Heart right ventricle (tissue), 16 donors: ENCODE measurements around the gene FANCG. TPM values are rescaled to one million over a fixed set of nuclear protein-coding genes. Genes with fewer than 3 reads are reported as not detected.

Experiments used
- ATAC-seq, 8 donors: fragments of 200-7000 bp; cut with Tn5 transposase; one replicate each; pipeline ENCODE4 v1.9.1; 2020; ENCODE audit warnings: mild to moderate bottlenecking in 8 of 8, moderate library complexity in 8 of 8, moderate number of reproducible peaks in 1 of 8
- DNase-seq, 2 donors: peaks; one replicate each; pipeline ENCODE4 v3.0.0-alpha.2; 2020
- H3K27ac ChIP-seq, 10 donors: fragments of 200-600 bp; sonication (generic) in 2 of 10; one replicate each; pipeline versions ENCODE4 v1.5.0 to v1.8.0; 2020 to 2022; ENCODE audit warnings: mild to moderate bottlenecking in 3 of 10
- H3K27me3 ChIP-seq, 7 donors: fragments of 200-600 bp; one replicate each; pipeline ENCODE4 v1.8.0; 2021 to 2022; ENCODE audit warnings: mild to moderate bottlenecking in 2 of 7
- H3K36me3 ChIP-seq, 9 donors: fragments of 200-600 bp; sonication (generic) in 1 of 9; one replicate each; pipeline versions ENCODE4 v1.5.0 to v1.8.0; 2020 to 2022; ENCODE audit warnings: mild to moderate bottlenecking in 2 of 9
- H3K4me1 ChIP-seq, 9 donors: fragments of 200-600 bp; sonication (generic) in 1 of 9; one replicate each; pipeline versions ENCODE4 v1.5.0 to v1.8.0; 2020 to 2022; ENCODE audit warnings: mild to moderate bottlenecking in 4 of 9
- H3K4me3 ChIP-seq, 10 donors: fragments of 200-600 bp; sonication (generic) in 2 of 10; one replicate each; pipeline versions ENCODE4 v1.5.0 to v1.8.0; 2020 to 2022; ENCODE audit warnings: mild to moderate bottlenecking in 7 of 10, moderate library complexity in 2 of 10
- H3K9me3 ChIP-seq, 11 donors: fragments of 200-600 bp in 10 of 11; sonication (generic) in 2 of 11; one replicate each; pipeline versions ENCODE4 v1.5.0 to v1.8.0; 2013 to 2022; ENCODE audit warnings: mild to moderate bottlenecking in 2 of 11, control low read depth in 1 of 11, moderate library complexity in 1 of 11
- WGBS, 2 donors: extraction: QIAGEN DNeasy Blood & Tissue Kit; methylation state at CpG; one replicate each; pipeline ENCODE4 v1.1.7; 2013; ENCODE audit warnings: inconsistent platforms in 1 of 2; 5-methylcytosine and 5-hydroxymethylcytosine counted together
- intact Hi-C, 10 donors: fragments of 100-400 bp; cut with DNase I; formaldehyde crosslinking; loops; one replicate each; pipeline versions ENCODE4 v1.11.1 to v1.14.2; 2022
- polyA plus RNA-seq, 2 donors: library from polyadenylated mRNA; stranded (reverse); fragments of 200-250 nt; gene quantifications; one replicate each; pipeline ENCODE4 v1.2.3, GENCODE V29; 2013
- total RNA-seq, 10 donors: library from RNA; stranded (reverse); fragmentation: NEBNext Ultra II Directional in 3 of 10; extraction: Animal tissue kit (Norgen Biotek cat#: 25700) in 3 of 10; gene quantifications; one replicate each; pipeline versions ENCODE4 v1.2.1 to v1.2.4, GENCODE V29; 2021 to 2023
- TF ChIP-seq, protein P1 (sequence below), 9 donors: fragments of 200-600 bp; sonication (generic) in 2 of 9; IDR thresholded peaks; one replicate each; pipeline versions ENCODE4 v1.5.0 to v1.8.0; 2021 to 2022; ENCODE audit warnings: antibody characterized with exemption in 9 of 9, mild to moderate bottlenecking in 5 of 9, moderate library complexity in 1 of 9
- donor health status: Arrhythmogenic right ventricular cardiomyopathy.
- donor health status: ischemic (EF 13 %, LVEDD 7.1; RV severe dilation, severe dysfunction).
- donor health status: healthy with polysubstance abuse.
- donor health status: DM: no; HTN: yes; CAD: no.
- donor health status: DM: no; HTN: no; CAD: no.
- donor health status: ischemic (EF 25% LVEDD 6.9; RV normal size, moderate dysfunction).
- donor health status: ischemic (EF 25% LVEDD 5.7; RV mildly dilated, moderate dysfunction).
- donor health status: healthy.
- donor health status: DM: yes; HTN: yes; CAD: no.
- donor health status: Ischemic cardiomyopathy.
- donor health status: ischemic (EF 35%, LVEDD 5.7; RV mildly dilated, moderate dysfunction).
- donor health status: nonischemic (EF 11% LVEDD 7.7; RV severe dilation, severe dysfunction).
- donor health status: DM: yes; HTN: yes; CAD: no.
- donor health status: PGD.
- donor health status: ischemic (EF 29% LVEDD 5.4; RV normal size, mild dysfunction).
- donor health status: nonischemic (EF 23%, LVEDD 6.1; RV moderate dilation, normal function).

Gene FANCG
- total and polyA plus RNA-seq, 12 donors = 2.6 to 9.8 (median 4.5) TPM

- TF ChIP-seq, protein P1, sequence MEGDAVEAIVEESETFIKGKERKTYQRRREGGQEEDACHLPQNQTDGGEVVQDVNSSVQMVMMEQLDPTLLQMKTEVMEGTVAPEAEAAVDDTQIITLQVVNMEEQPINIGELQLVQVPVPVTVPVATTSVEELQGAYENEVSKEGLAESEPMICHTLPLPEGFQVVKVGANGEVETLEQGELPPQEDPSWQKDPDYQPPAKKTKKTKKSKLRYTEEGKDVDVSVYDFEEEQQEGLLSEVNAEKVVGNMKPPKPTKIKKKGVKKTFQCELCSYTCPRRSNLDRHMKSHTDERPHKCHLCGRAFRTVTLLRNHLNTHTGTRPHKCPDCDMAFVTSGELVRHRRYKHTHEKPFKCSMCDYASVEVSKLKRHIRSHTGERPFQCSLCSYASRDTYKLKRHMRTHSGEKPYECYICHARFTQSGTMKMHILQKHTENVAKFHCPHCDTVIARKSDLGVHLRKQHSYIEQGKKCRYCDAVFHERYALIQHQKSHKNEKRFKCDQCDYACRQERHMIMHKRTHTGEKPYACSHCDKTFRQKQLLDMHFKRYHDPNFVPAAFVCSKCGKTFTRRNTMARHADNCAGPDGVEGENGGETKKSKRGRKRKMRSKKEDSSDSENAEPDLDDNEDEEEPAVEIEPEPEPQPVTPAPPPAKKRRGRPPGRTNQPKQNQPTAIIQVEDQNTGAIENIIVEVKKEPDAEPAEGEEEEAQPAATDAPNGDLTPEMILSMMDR (IDR thresholded peaks at IDR 0.05) = no peak
- Histone ChIP-seq H3K9me3 (no peaks in the 10 kb centered on the region), H3K36me3 (peaks cover 0 to 67% (median 21%) of the 10 kb centered on the region in 9 donors), H3K4me3 (peak overlapping the region; percentile 73 to 100 (median 92)), H3K4me1 (peaks cover 0 to 49% (median 39%) of the 10 kb centered on the region in 9 donors), H3K27ac (peak overlapping the region; percentile 96 to 100 (median 100)), H3K27me3 (no peaks in the 10 kb centered on the region)
- DNase-seq (peak in 1 of 2 donors; percentile 52), ATAC-seq (peak in 1 of 8 donors; percentile 45)
- WGBS, 2 donors = 1 to 3% methylated on average over 20 of the region's 20 CpGs
- intact Hi-C loops = loop anchor here in 4 of 10 donors (5.0 to 10.0 kb wide), 4 partner anchors 41 to 84 kb away; partner anchors contain the start of gene DNAJB5 (in 2 of the 4)
Measured at GRCh38 chr9:35070823-35071813, 8.6 kb downstream of the FANCG start.

GRCh38 chr9:35069020-35069419 is 10.7 kb downstream of the FANCG start:
- Histone ChIP-seq H3K27ac (peak overlapping the region in 2 of 10 donors; percentile 15 to 29), H3K9me3 (no peaks in the 10 kb centered on the region), H3K36me3 (peaks cover 0 to 67% (median 42%) of the 10 kb centered on the region in 9 donors), H3K27me3 (no peaks in the 10 kb centered on the region), H3K4me1 (peaks cover 0 to 49% (median 39%) of the 10 kb centered on the region in 9 donors), H3K4me3 (peak overlapping the region in 2 of 10 donors; percentile 73 to 94)
- TF ChIP-seq, protein P1 (IDR thresholded peaks at IDR 0.05) = no peak
- intact Hi-C loops = no loop called here
- DNase-seq = no peak
- WGBS, 2 donors = 72 to 73% methylated on average over 4 of the region's 4 CpGs
- ATAC-seq = no peak

GRCh38 chr9:35067056-35067455 is 12.7 kb downstream of the FANCG start:
- 86 to 93% methylated on average over 1 of the region's 1 CpG for WGBS, 2 donors
- H3K4me3 ChIP-seq = no peak overlapping the region
- DNase-seq (no peak), ATAC-seq (no peak)
- peaks cover 12 to 81% (median 62%) of the 10 kb centered on the region in 9 donors for H3K36me3 ChIP-seq
- intact Hi-C loops = no loop called here
- no peaks in the 10 kb centered on the region for H3K9me3 ChIP-seq
- TF ChIP-seq, protein P1 (IDR thresholded peaks at IDR 0.05) = no peak
- H3K27me3 ChIP-seq = no peaks in the 10 kb centered on the region
- no peak overlapping the region for H3K27ac ChIP-seq
- H3K4me1 ChIP-seq = peaks cover 0 to 42% (median 35%) of the 10 kb centered on the region in 9 donors

- ATAC-seq (no peak), DNase-seq (no peak)
- H3K36me3 ChIP-seq = peaks cover 18 to 100% (median 100%) of the 10 kb centered on the region in 9 donors
- no peaks in the 10 kb centered on the region for H3K4me1 ChIP-seq
- intact Hi-C loops = no loop called here
- H3K9me3 ChIP-seq = no peaks in the 10 kb centered on the region
- no peak overlapping the region for H3K27ac ChIP-seq
- TF ChIP-seq, protein P1 (IDR thresholded peaks at IDR 0.05) = no peak
- H3K4me3 ChIP-seq = no peak overlapping the region
- H3K27me3 ChIP-seq = no peaks in the 10 kb centered on the region
- 92 to 95% methylated on average over 11 of the region's 11 CpGs for WGBS, 2 donors
Measured at GRCh38 chr9:35060548-35061207, 19.1 kb downstream of the FANCG start.
